ENCODE data around the gene NALCN.

Gene NALCN

DNA sequence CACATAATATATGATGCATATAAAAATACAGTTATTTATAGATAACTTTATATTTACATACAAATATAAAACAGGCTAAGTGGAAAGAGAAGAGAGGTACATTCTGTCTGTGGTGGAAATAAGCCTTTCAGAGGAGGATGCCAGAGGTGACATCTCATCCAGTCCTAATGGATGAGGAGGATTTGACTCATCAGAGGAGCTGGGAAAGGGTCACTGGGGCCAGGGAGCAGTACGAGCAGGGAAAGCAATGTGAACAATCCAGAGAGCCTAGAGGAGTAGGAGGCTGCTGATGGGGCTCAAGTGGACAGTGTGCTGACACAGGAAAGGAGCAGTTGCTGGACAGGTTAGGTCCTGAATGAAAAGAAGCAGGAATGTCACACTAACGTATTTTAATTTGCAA is 18.6 kb downstream of the NALCN start:
- TF ChIP-seq, protein P1, sequence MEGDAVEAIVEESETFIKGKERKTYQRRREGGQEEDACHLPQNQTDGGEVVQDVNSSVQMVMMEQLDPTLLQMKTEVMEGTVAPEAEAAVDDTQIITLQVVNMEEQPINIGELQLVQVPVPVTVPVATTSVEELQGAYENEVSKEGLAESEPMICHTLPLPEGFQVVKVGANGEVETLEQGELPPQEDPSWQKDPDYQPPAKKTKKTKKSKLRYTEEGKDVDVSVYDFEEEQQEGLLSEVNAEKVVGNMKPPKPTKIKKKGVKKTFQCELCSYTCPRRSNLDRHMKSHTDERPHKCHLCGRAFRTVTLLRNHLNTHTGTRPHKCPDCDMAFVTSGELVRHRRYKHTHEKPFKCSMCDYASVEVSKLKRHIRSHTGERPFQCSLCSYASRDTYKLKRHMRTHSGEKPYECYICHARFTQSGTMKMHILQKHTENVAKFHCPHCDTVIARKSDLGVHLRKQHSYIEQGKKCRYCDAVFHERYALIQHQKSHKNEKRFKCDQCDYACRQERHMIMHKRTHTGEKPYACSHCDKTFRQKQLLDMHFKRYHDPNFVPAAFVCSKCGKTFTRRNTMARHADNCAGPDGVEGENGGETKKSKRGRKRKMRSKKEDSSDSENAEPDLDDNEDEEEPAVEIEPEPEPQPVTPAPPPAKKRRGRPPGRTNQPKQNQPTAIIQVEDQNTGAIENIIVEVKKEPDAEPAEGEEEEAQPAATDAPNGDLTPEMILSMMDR (IDR thresholded peaks at IDR 0.05): no peak

DNA sequence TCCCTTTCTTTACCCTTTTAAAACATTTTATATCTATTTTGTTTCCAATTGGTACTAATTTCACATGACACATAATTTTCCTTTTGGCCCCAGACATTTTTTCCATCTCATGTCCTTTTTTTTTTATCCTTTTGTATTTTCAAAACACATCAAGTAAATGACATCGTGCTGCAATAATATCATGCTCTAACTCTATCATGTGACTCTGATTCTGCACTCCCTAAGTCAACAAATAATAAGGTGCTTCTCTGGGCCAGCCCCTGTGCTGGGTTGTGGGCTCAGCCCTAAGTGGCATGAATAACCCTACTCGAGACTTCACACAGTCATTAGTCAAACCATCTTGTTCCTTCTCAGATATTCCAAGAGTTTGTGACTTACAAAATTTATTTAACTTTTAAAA is 21.7 kb downstream of the NALCN start:
- TF ChIP-seq, protein P1 (IDR thresholded peaks at IDR 0.05): no peak

DNA sequence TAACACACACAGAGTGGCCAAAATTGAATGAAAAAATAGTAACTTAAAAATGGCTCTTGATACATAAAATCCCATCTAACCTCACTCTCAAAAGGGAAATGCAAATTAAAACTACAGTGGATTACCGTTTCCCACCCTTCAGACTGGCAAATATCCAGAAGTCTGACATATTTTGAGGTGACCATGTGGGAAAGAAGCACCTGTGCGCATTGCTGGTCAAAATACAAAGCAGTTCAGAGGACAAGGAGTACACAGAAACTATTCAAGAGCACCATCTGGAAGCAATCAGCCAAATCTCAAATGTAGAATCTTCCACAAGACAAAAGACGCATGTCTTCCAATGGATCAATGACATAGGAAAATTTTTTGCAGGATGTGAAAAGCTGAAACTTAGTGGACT is 23.2 kb downstream of the NALCN start:
- TF ChIP-seq, protein P1 (IDR thresholded peaks at IDR 0.05): no peak

DNA sequence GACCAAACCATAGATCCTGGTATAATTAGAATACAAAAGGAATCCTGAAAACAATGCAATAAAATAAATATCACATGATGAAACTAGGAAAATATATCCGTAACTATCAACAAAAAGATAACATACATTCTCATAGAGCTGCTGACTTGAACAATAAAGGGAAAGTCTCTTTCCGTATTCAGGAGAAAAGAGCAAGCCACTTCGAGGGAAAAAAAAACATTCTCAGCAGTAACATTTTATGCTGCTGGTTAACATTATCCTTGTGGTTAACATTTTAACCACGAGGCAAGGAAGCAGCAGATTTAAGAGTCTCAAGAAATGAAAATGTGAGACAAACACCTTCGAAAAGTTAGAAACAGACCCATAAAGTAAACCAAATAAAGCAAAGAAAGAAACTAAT is 25.8 kb downstream of the NALCN start:
- TF ChIP-seq, protein P1 (IDR thresholded peaks at IDR 0.05): no peak

DNA sequence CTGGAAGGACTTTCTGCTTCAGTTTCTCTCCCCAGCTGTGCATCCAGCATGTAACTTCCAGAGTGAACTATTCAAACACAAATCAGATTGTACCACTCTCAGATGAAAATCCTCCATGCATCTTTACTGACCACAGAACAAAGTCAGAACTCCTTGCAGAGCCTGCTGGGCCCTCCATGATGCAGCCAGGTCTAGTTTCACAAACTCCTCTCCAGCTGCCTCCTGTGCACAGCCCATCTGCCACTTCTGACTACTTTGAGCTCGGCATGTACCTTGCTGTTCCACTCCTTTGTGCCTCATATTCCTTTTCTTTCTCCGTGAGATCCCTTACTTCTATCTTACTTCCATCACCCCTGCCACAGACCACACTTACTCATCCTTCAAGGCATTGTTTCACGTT is 31.4 kb downstream of the NALCN start:
- TF ChIP-seq, protein P1 (IDR thresholded peaks at IDR 0.05): no peak

DNA sequence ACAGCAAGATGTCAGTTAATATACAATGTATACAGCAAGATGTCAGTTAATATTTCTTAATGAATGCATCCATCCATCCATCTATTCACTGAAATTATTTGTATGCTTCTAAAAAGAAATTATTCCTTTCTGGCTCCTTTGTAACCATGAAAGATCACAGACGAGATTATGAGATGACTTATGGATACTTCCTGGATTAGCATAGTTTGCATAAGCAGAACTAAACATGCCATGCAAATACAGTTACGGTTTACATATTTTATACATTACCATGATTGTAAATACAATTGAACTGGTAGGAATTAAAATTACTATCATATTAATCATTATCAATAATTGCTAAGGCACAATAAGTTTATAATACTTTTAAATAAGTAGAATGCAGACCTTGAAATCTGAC is 32.7 kb downstream of the NALCN start:
- TF ChIP-seq, protein P1 (IDR thresholded peaks at IDR 0.05): no peak

DNA sequence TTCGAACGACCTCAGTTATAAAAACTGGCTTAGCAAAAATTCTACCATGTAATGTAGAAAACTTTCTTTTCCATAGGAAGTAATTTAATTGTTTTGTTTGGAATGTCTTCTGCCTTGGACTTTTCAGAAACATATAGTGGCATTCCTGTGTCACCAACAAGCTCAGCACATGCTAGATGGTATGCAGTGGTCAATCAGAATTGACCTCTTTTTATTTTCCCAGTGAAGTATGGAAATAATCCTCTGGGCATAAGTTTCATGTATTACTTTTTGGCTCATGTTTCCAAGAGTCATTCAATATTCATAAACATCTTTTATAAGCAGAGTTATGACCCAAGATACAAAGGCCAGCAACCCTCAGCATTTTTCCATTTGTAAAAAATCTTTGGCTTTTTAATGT is 33.6 kb downstream of the NALCN start:
- TF ChIP-seq, protein P1 (IDR thresholded peaks at IDR 0.05): no peak

DNA sequence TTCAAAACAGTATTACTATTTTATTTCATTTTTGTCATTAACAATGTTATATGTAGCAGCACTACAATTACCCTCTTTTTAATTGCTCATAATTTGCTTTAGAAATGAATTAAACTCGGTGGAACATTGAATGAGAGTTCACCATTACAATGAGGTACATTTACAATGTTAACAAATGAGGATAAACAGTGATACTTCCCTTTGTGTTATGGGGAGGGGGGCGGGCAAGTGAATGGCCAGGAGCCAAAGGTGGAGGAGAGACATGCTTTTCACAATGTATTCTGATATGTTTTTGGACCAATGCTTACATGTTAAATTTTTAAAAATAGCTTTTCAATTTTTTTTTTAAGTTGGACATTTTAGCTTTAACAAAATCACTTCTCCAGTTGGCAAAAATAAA is 34.2 kb downstream of the NALCN start:
- TF ChIP-seq, protein P1 (IDR thresholded peaks at IDR 0.05): no peak

Measured in LNCAP (cell line).